Effector memory CD4-positive, alpha-beta T cell (primary cell): ENCODE results near the gene ST3GAL2.

Experiments
- DNase-seq, 3 donors: peaks; one replicate each; pipeline ENCODE4 v3.0.0-alpha.2; 2020
- H3K27ac ChIP-seq: 2 replicates; pipeline ENCODE4 v1.7.0; 2013; ENCODE audit warnings: mild to moderate bottlenecking, low read length, moderate library complexity; ENCODE audit not compliant: insufficient read depth, poor library complexity, severe bottlenecking
- H3K27me3 ChIP-seq: replicated peaks from 2 replicates; pipeline ENCODE4 v1.7.0; 2013; ENCODE audit warnings: mild to moderate bottlenecking, low read length; ENCODE audit not compliant: insufficient read depth, control insufficient read depth, poor library complexity, severe bottlenecking
- H3K36me3 ChIP-seq: 2 replicates; pipeline ENCODE4 v1.7.0; 2013; ENCODE audit warnings: mild to moderate bottlenecking, low read length, moderate library complexity; ENCODE audit not compliant: control insufficient read depth, insufficient read depth
- H3K4me1 ChIP-seq: 2 replicates; pipeline ENCODE4 v1.7.0; 2013; ENCODE audit warnings: low read length, mild to moderate bottlenecking; ENCODE audit not compliant: control insufficient read depth, insufficient read depth, poor library complexity, severe bottlenecking
- H3K4me3 ChIP-seq: 2 replicates; pipeline ENCODE4 v1.7.0; 2013; ENCODE audit warnings: low read length, low read depth, mild to moderate bottlenecking; ENCODE audit not compliant: insufficient read depth, poor library complexity, severe bottlenecking
- H3K9me3 ChIP-seq: 2 replicates; pipeline ENCODE4 v1.7.0; 2013; ENCODE audit warnings: mild to moderate bottlenecking, low read length, moderate library complexity; ENCODE audit not compliant: control insufficient read depth

The ST3GAL2 gene

DNA sequence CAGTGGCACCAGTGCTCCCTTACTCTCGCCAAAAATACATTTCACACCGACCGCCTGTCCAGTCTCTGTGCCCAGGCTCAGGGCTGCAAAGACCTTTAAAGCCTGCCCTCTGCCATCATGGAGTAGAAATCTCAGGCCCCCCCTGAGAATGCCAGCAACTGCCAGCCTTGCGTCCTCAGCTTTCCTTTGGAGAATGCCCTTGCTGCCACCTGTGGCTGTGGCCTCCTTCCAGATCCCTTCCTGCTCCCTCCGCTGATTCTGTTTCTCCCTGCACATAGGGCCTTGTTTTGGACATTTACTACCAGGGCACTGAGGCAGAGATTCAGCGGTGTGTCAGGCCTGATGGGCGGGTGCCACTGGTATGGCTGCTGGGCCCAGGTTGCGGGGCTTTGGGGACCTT, 28.7 kb upstream of the ST3GAL2 start:
- no peak overlapping the region for H3K4me3 ChIP-seq
- H3K4me1 ChIP-seq: no peaks in the 10 kb centered on the region
- H3K27me3 ChIP-seq: no peaks in the 10 kb centered on the region
- no peak overlapping the region for H3K27ac ChIP-seq
- no peaks in the 10 kb centered on the region for H3K9me3 ChIP-seq
- DNase-seq: no peak
- peaks cover 24% of the 10 kb centered on the region for H3K36me3 ChIP-seq

DNA sequence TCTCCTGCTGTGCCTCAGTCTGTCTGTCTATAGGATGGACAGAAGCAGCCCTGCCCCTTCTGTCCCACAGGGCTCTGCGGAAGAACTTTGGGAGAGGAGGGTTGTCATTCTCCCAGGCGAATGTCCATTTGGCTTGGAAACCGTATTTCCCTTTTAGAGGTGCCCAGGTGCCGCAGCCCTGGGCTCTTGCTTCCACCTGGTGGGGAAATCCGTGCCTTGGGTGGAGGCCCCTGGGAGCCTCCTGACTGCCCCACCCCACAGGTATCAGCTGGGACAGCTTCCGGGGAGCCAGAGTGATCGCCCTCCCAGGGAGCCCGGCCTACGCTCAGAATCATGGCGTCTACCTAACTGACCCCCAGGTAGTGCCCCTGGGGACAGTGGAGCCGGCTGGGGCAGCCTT, 28.2 kb upstream of the ST3GAL2 start:
- no peaks in the 10 kb centered on the region for H3K9me3 ChIP-seq
- H3K4me1 ChIP-seq: no peaks in the 10 kb centered on the region
- no peak for DNase-seq
- H3K27me3 ChIP-seq: no peaks in the 10 kb centered on the region
- no peak overlapping the region for H3K27ac ChIP-seq
- peaks cover 24% of the 10 kb centered on the region for H3K36me3 ChIP-seq
- H3K4me3 ChIP-seq: no peak overlapping the region

DNA sequence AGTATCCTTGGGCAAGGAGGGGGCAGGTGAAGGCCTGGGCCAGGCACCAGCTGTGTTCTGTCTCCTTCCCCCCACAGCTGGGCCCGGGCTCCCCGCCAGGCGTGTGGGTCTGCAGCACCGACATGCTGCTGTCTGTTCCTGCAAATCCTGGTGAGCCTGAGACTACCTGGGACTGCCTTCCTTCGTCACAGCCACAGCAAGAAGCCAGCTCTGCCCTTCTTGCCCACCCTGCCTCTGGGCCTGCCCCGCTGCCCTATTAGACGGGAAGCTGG, 27.8 kb upstream of the ST3GAL2 start:
- no peak overlapping the region for H3K27ac ChIP-seq
- peaks cover 24% of the 10 kb centered on the region for H3K36me3 ChIP-seq
- no peak overlapping the region for H3K4me3 ChIP-seq
- no peaks in the 10 kb centered on the region for H3K9me3 ChIP-seq
- no peak for DNase-seq
- no peaks in the 10 kb centered on the region for H3K27me3 ChIP-seq
- no peaks in the 10 kb centered on the region for H3K4me1 ChIP-seq

DNA sequence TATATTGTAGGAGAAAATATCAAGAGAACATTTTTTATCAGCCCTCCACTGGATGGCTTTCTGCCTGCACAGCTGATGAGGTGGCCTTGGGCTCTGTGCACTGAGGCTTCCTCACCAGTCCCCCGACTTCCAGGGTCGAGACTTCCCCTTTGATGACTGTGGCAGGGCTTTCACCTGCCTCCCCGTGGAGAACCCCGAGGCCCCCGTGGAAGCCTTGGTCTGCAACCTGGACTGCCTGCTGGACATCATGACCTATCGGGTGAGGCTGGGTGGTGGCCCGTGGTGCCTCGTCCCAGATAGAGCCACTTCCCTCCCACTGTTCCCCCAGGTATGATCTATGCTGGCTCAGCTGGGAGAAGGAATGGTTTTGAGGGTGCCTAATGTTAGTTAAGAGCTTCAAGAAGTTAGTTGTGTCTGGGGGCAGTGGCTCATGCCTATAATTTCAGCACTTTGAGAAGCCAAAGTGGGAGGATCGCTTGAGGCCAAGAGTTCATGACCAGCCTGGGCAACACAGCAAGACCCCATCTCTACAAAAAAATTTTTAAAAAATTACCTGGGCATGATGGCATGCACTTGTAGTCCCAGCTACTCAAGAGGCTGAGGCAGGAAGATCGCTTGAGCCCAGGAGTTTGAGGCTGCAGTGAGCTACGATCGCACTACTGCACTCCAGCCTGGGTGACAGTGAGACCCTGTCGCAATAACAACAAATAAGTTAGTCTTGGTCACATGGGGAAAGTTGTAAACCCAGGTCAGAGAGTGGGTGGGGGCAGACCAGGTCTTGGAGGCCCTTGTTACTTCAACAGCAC, 27.3 kb upstream of the ST3GAL2 start:
- Histone ChIP-seq H3K36me3 (peaks cover 23% of the 10 kb centered on the region), H3K9me3 (no peaks in the 10 kb centered on the region), H3K4me3 (no peak overlapping the region), H3K27ac (no peak overlapping the region), H3K4me1 (no peaks in the 10 kb centered on the region), H3K27me3 (no peaks in the 10 kb centered on the region)
- no peak for DNase-seq

DNA sequence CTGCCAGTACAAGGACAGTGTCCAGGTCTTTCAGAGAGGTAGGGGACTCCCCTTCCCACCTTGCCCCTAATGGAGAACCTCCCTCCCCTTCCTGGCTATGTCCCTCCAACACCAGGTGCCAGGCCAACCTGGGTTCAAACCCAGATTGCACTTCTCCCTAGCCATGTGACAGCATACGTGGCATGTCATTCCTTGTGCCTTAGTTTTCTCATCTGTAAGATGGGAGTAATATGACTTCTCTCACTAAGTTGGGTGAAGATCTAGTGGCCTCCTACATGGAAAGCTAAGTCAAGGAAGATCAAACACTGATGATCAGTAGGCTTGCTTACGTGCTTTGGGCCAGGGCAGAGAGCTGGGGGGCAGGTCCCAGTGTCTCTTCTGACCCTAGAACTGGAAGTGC, 24.3 kb upstream of the ST3GAL2 start:
- Histone ChIP-seq H3K27me3 (no peaks in the 10 kb centered on the region), H3K36me3 (peaks cover 20% of the 10 kb centered on the region), H3K27ac (no peak overlapping the region), H3K4me1 (no peaks in the 10 kb centered on the region), H3K4me3 (no peak overlapping the region), H3K9me3 (no peaks in the 10 kb centered on the region)
- DNase-seq: no peak

DNA sequence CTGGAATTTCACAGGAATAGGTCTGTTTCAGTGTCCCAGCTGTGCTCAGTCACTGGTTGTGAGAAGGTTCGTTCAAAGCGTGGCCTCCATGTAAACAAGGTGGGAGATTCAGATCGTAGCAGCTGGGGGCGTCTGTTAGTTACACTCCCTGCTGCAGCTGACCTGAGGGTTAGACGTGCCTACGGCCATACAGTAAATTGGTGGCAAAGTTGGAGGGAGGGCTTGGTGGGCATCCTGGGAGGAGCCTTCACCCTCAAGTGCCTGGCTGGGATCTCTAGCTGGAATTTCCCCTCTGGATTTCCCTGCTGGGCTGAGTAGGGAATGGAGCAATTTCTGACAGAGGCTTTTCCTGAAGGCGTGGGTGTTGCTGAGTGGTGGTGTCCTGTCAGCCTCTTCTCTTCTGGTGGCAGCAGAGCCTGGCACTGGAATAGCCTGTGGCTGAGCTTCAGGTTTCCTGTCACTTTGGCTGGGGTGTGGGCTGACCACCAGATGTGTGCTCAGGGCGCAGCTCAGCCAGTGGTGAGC, 21.9 kb upstream of the ST3GAL2 start:
- Histone ChIP-seq H3K4me1 (peaks cover 2% of the 10 kb centered on the region), H3K27ac (no peak overlapping the region), H3K27me3 (no peaks in the 10 kb centered on the region), H3K36me3 (peaks cover 13% of the 10 kb centered on the region), H3K9me3 (no peaks in the 10 kb centered on the region), H3K4me3 (no peak overlapping the region)
- DNase-seq: no peak

DNA sequence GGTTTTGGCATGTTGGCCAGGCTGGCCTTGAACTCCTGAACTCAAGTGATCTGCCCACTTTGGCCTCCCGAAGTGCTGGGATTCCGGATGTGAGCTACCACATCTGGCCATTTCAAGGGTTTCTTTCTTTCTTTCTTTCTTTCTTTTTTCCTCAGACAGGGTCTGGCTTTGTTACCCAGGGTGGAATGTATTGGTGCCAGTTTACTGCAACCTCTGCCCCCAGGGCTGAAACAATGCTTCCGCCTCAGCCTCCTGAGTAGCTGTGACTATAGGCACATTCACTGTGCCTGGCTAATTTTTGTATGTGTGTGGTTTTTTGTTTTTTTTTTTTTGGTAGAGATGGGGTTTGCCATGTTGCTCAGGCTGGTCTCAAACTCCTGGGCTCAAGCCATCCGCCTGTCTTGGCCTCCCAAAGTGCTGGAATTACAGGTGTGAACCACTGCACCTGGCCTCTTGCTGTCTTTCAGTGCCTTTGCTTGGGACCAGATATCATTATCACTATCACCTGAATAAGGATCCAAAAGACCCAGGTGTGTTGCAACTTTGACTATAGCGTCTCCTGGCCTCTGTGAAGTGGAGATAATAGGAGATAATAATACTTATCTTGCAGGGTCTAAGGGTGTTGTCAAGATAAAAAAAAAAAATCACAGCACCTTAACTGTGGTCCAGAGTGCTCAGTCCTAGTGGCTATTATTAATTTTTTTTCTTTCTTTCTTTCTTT, 18.7 kb upstream of the ST3GAL2 start:
- DNase-seq: no peak
- Histone ChIP-seq H3K27ac (no peak overlapping the region), H3K36me3 (no peaks in the 10 kb centered on the region), H3K9me3 (no peaks in the 10 kb centered on the region), H3K4me3 (no peak overlapping the region), H3K4me1 (peaks cover 8% of the 10 kb centered on the region), H3K27me3 (no peaks in the 10 kb centered on the region)

DNA sequence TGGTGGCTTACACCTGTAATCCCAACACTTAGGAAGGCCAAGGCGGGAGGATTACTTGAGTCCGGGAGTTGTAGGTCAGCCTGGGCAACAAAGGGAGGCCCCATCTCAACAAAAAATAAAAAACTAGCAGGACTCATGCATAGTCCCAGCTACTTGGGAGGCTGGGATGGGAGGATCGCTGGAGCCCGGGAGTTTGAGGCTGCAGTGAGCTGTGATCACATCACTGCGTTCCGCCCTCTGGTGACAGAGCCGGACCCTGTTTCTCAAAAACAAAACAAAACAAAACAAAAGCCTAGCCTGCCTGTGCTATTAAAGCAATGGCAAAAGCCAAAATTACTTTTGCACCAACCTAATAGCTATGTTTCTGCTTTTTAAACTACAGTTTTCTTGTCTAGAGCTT, 17.0 kb upstream of the ST3GAL2 start:
- H3K27me3 ChIP-seq: no peaks in the 10 kb centered on the region
- no peak overlapping the region for H3K27ac ChIP-seq
- no peak for DNase-seq
- peaks cover 8% of the 10 kb centered on the region for H3K4me1 ChIP-seq
- H3K9me3 ChIP-seq: no peaks in the 10 kb centered on the region
- H3K4me3 ChIP-seq: no peak overlapping the region
- H3K36me3 ChIP-seq: no peaks in the 10 kb centered on the region

DNA sequence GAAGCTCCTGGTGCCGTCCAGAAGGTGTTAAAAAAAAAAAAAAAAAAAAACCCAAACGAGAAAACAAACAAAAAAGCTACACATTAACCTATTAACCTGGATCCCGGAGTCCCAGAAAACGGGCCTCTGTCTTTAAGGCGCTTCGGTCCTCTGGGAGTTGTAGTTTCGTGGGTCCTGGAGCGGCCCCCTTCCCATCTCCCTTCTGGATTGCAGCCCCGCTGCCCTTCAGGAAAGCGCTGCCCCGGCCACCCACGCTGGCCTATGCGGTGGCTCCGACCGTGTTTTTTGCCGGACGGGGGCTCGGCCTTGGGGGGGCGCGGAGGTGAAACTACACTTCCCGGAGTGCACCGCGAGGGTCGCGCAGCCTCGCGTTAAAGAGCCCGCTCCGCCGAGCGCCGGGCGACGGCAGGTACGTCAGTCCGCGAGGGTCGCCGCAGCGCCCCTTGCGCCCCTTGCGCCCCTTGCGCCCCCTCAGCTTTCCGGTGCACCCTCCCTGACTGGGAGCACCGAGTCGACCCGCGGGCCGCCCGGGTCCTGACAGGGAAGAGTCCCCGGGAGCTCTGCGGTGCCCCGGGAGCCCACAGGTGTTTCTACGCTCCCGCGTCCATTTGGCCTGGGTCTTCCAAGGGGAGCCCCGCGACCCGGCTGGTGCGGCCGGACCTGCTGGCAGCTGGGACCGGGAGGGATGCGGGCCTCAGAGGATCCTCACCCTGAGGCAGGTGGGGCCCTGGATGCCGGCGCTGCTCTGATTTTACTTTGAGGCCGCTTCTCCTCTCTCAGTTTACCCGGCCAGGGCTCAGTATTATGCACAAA, 15.5 kb upstream of the ST3GAL2 start, which contains the start of gene FCSK:
Gene FCSK (plus strand): TSS at position 374 of the 813 bp plus-strand sequence. CDS start 8,596 bp downstream, outside the sequence.
- no peaks in the 10 kb centered on the region for H3K27me3 ChIP-seq
- no peaks in the 10 kb centered on the region for H3K9me3 ChIP-seq
- DNase-seq: peak; percentile 24 to 60 (median 48)
- peak within 1 kb of the TSS; percentile 92 for H3K27ac ChIP-seq
- H3K4me3 ChIP-seq: peak within 1 kb of the TSS; percentile 98
- H3K36me3 ChIP-seq: no peaks in the 10 kb centered on the region
- H3K4me1 ChIP-seq: peaks cover 8% of the 10 kb centered on the region

DNA sequence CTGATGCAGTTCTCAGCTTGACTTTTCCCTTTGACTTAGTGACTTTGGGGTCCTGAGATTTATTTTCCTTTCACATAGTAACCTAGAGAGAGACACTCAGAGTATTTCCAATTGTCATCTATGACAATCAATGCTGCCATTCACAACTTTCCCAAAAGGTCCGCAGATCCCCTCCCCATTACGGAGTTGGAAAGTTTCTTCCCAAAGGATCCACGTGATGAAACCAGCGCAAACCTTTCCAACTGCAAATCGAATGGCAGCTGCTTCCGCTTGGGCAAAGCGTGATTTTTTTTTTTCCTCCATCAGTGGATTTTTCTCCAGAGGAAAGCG, 15.0 kb upstream of the ST3GAL2 start:
- Histone ChIP-seq H3K27me3 (no peaks in the 10 kb centered on the region), H3K9me3 (no peaks in the 10 kb centered on the region), H3K27ac (peak overlapping the region; percentile 92), H3K4me3 (peak overlapping the region; percentile 98), H3K36me3 (no peaks in the 10 kb centered on the region), H3K4me1 (peaks cover 8% of the 10 kb centered on the region)
- DNase-seq: no peak
